Osteocyte (in vitro differentiated cells): ENCODE results near the gene MAGOH. TPM values are rescaled to one million over a fixed set of nuclear protein-coding genes. Genes with fewer than 3 reads are reported as not detected.

Experiments
- DNase-seq: peaks from one replicate; pipeline ENCODE4 v3.0.0; 2021; ENCODE audit warnings: mixed read lengths; ENCODE audit not compliant: unreplicated experiment; ENCODE audit errors: extremely low spot score
- H3K27ac Mint-ChIP-seq: one replicate; pipeline ENCODE4 v1.8.0; 2021; ENCODE audit warnings: mild to moderate bottlenecking, mixed read lengths; ENCODE audit not compliant: unreplicated experiment
- H3K27me3 Mint-ChIP-seq: one replicate; pipeline ENCODE4 v1.8.0; 2021; ENCODE audit warnings: mixed read lengths; ENCODE audit not compliant: unreplicated experiment
- H3K36me3 Mint-ChIP-seq: one replicate; pipeline ENCODE4 v1.8.0; 2021; ENCODE audit warnings: mixed read lengths; ENCODE audit not compliant: unreplicated experiment
- H3K4me1 Mint-ChIP-seq: one replicate; pipeline ENCODE4 v1.8.0; 2021; ENCODE audit warnings: mixed read lengths; ENCODE audit not compliant: unreplicated experiment
- H3K4me3 Mint-ChIP-seq: one replicate; pipeline ENCODE4 v1.8.0; 2021; ENCODE audit warnings: mild to moderate bottlenecking, moderate library complexity, mixed read lengths; ENCODE audit not compliant: unreplicated experiment
- H3K9me3 Mint-ChIP-seq: one replicate; pipeline ENCODE4 v1.8.0; 2021; ENCODE audit warnings: mixed read lengths; ENCODE audit not compliant: unreplicated experiment
- CTCF ChIP-seq: fragments of 200-600 bp; sonication (generic); IDR thresholded peaks from 2 replicates; pipeline ENCODE4 v1.5.0; 2021; ENCODE audit warnings: antibody characterized with exemption, mild to moderate bottlenecking, moderate library complexity
- long read RNA-seq: library from polyadenylated mRNA; unstranded; transcript quantifications from one replicate; pipeline ENCODE4 v2.0.0, GENCODE V29; 2021
- total RNA-seq: library from RNA; stranded (reverse); gene quantifications from 2 replicates; pipeline ENCODE4 v1.2.1, GENCODE V29; 2021

The MAGOH gene
- total RNA-seq: 34.5 and 37.7 TPM in 2 replicates
- long read RNA-seq, transcript MAGOH-202 (5 exons, 756 nt): major isoform, 5 of 6 reads
- long read RNA-seq, partial matches to known transcripts: 0 of 6 reads
- long read RNA-seq, other reads (novel, unspliced or antisense): 1 of 6 reads

- H3K4me3 Mint-ChIP-seq: peak within 1 kb of the TSS; percentile 96
- H3K4me1 Mint-ChIP-seq: peaks cover 30% of the 10 kb centered on the region
- H3K27ac Mint-ChIP-seq: peak within 1 kb of the TSS; percentile 94
- H3K27me3 Mint-ChIP-seq: no peaks in the 10 kb centered on the region
- no peaks in the 10 kb centered on the region for H3K9me3 Mint-ChIP-seq
- peak; percentile 97 for DNase-seq
- TF ChIP-seq CTCF: no peak
- peaks cover 12% of the 10 kb centered on the region for H3K36me3 Mint-ChIP-seq
Observed at GRCh38 chr1:53238197-53239155, at the start of gene MAGOH. Gene MAGOH (minus strand): TSS chr1:53238518. CDS start chr1:53238448, 70 bp downstream.

DNA sequence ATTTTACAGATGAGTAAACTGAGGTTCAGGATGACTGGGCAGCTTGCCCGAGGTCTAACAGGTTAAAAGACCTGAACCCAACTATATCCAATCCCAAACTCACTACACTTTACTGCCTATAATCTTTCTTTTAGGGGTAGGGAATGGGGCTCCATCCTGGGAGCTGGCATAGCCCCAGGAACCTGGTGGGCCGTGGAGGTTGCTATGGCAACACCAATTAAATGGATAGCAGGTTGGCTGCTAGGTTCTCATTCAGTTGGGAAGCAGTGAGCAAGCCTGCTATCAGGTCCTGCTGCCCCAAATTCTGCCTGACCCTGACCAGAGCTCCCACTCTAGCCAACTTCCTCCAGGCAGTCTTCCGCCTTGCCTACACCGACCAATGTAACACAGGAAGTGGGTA lies 48.6 kb upstream of the MAGOH start:
- H3K36me3 Mint-ChIP-seq: no peaks in the 10 kb centered on the region
- H3K4me1 Mint-ChIP-seq: no peaks in the 10 kb centered on the region
- no peaks in the 10 kb centered on the region for H3K27me3 Mint-ChIP-seq
- DNase-seq: no peak
- no peak overlapping the region for H3K27ac Mint-ChIP-seq
- no peaks in the 10 kb centered on the region for H3K9me3 Mint-ChIP-seq
- H3K4me3 Mint-ChIP-seq: no peak overlapping the region
- no peak for TF ChIP-seq CTCF

GRCh38 chr1:53285969-53286760 lies 47.8 kb upstream of the MAGOH start:
- Mint-ChIP-seq H3K9me3 (no peaks in the 10 kb centered on the region), H3K27me3 (no peaks in the 10 kb centered on the region), H3K36me3 (no peaks in the 10 kb centered on the region), H3K4me1 (no peaks in the 10 kb centered on the region), H3K27ac (no peak overlapping the region), H3K4me3 (no peak overlapping the region)
- DNase-seq: no peak
- no peak for TF ChIP-seq CTCF

DNA sequence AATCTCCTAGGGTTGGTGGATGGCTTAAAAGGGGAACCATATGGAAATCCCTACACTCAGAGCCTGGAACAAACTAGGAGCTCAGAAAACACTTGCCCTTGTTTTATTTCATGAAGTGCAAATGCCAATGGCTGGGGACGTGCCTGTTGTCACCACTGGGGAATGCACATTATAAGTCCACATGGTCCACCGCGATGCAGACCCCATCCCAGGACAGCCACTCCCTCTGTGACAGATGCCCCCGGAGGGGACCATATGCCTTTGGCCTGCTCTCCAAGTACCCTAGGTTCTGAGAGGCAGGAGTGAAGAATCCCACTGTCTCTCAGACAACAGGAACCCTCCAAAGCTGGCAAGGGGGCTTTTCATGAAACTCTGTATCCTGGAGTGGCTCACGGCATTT lies 47.2 kb upstream of the MAGOH start:
- no peaks in the 10 kb centered on the region for H3K36me3 Mint-ChIP-seq
- H3K4me1 Mint-ChIP-seq: no peaks in the 10 kb centered on the region
- H3K9me3 Mint-ChIP-seq: no peaks in the 10 kb centered on the region
- no peak overlapping the region for H3K4me3 Mint-ChIP-seq
- TF ChIP-seq CTCF: no peak
- no peaks in the 10 kb centered on the region for H3K27me3 Mint-ChIP-seq
- no peak for DNase-seq
- no peak overlapping the region for H3K27ac Mint-ChIP-seq
